HS-5 (cell line): Measurements from ENCODE around the gene TGFA.
"Not testable (repeated sequence)": the region's sequence is repeated elsewhere in the genome, so short reads cannot be mapped to it uniquely, and the experiment has no call there.

ENCODE experiments used
- DNase-seq: peaks from one replicate; pipeline ENCODE4 v3.0.0-alpha.2; 2012; ENCODE audit warnings: low read depth

The TGFA gene

GRCh38 chr2:70498054-70498453 lies 55.6 kb downstream of the TGFA start:
- DNase-seq, result no peak

- DNase-seq, result no peak
These were observed 56.8 kb downstream of the TGFA start for GRCh38 chr2:70496819-70497218.

GRCh38 chr2:70494293-70494886 lies 59.2 kb downstream of the TGFA start:
- no peak for DNase-seq

GRCh38 chr2:70490381-70490780 lies 63.2 kb downstream of the TGFA start:
- DNase-seq, result no peak

- DNase-seq, result no peak
These were observed 64.5 kb downstream of the TGFA start for GRCh38 chr2:70489165-70489564.

GRCh38 chr2:70484086-70484485 lies 69.5 kb downstream of the TGFA start:
- no peak for DNase-seq

- DNase-seq, result no peak
These were observed 71.2 kb downstream of the TGFA start for GRCh38 chr2:70482401-70482800.

GRCh38 chr2:70480468-70480867 lies 73.2 kb downstream of the TGFA start:
- DNase-seq, result no peak

GRCh38 chr2:70479816-70480215 lies 73.8 kb downstream of the TGFA start:
- no peak for DNase-seq

GRCh38 chr2:70477441-70477844 lies 76.2 kb downstream of the TGFA start:
- DNase-seq, result no peak

GRCh38 chr2:70475266-70475665 lies 78.4 kb downstream of the TGFA start:
- no peak for DNase-seq

- DNase-seq, result no peak
These were observed 79.3 kb downstream of the TGFA start for GRCh38 chr2:70474256-70474848.

GRCh38 chr2:70473101-70473722 lies 80.4 kb downstream of the TGFA start:
- DNase-seq, result no peak

- DNase-seq, result no peak
These were observed 81.3 kb downstream of the TGFA start for GRCh38 chr2:70472221-70472890.

GRCh38 chr2:70471129-70471528 lies 82.5 kb downstream of the TGFA start:
- no peak for DNase-seq

- DNase-seq, result no peak
These were observed 83.7 kb downstream of the TGFA start for GRCh38 chr2:70469961-70470360.

GRCh38 chr2:70469435-70469834 lies 84.2 kb downstream of the TGFA start:
- no peak for DNase-seq

- DNase-seq, result no peak
These were observed 84.7 kb downstream of the TGFA start for GRCh38 chr2:70468878-70469277.

- DNase-seq, result no peak
These were observed 85.5 kb downstream of the TGFA start for GRCh38 chr2:70467831-70468779.

GRCh38 chr2:70467237-70467636 lies 86.4 kb downstream of the TGFA start:
- no peak for DNase-seq

GRCh38 chr2:70466647-70467046 lies 87.0 kb downstream of the TGFA start:
- not testable (repeated sequence) for DNase-seq

- DNase-seq, result no peak
These were observed 89.6 kb downstream of the TGFA start for GRCh38 chr2:70463997-70464396.
